Measurements from ENCODE around the gene DERL3.
"Not testable (repeated sequence)": the region's sequence is repeated elsewhere in the genome, so short reads cannot be mapped to it uniquely, and the experiment has no call there.

DERL3 gene

GRCh38 chr22:23860187-23860586 lies 21.4 kb upstream of the DERL3 start:
- not testable (repeated sequence) for H3K9me3 ChIP-seq (ENCODE audit: control insufficient read depth in 1 of 2, low read length in 2 of 2); H3K4me3 ChIP-seq (ENCODE audit: low read depth in 1 of 2, low read length in 2 of 2); H3K36me3 ChIP-seq (ENCODE audit: control insufficient read depth in 1 of 2, insufficient read depth in 2 of 2, low read length in 2 of 2); H3K27ac ChIP-seq (ENCODE audit: low read length); H3K27me3 ChIP-seq (ENCODE audit: low read depth, low read length)
- peaks cover 0 to 13% of the 10 kb centered on the region in 2 donors for H3K4me1 ChIP-seq (ENCODE audit: control insufficient read depth in 1 of 2, insufficient read depth in 2 of 2, low read length in 2 of 2)

- Histone ChIP-seq H3K9me3 (ENCODE audit: control insufficient read depth in 1 of 2, low read length in 2 of 2) (no peaks in the 10 kb centered on the region), H3K27me3 (ENCODE audit: low read depth, low read length) (no peaks in the 10 kb centered on the region), H3K4me1 (ENCODE audit: control insufficient read depth in 1 of 2, insufficient read depth in 2 of 2, low read length in 2 of 2) (peaks cover 0 to 13% of the 10 kb centered on the region in 2 donors), H3K4me3 (ENCODE audit: low read depth in 1 of 2, low read length in 2 of 2) (no peak overlapping the region), H3K27ac (ENCODE audit: low read length) (no peak overlapping the region), H3K36me3 (ENCODE audit: control insufficient read depth in 1 of 2, insufficient read depth in 2 of 2, low read length in 2 of 2) (peaks cover 0 to 10% of the 10 kb centered on the region in 2 donors)
Measured at GRCh38 chr22:23859201-23859600, 20.4 kb upstream of the DERL3 start.

GRCh38 chr22:23858484-23858815 lies 19.6 kb upstream of the DERL3 start:
- Histone ChIP-seq H3K4me1 (ENCODE audit: control insufficient read depth in 1 of 2, insufficient read depth in 2 of 2, low read length in 2 of 2) (peaks cover 0 to 13% of the 10 kb centered on the region in 2 donors), H3K27ac (ENCODE audit: low read length) (no peak overlapping the region), H3K9me3 (ENCODE audit: control insufficient read depth in 1 of 2, low read length in 2 of 2) (no peaks in the 10 kb centered on the region), H3K36me3 (ENCODE audit: control insufficient read depth in 1 of 2, insufficient read depth in 2 of 2, low read length in 2 of 2) (peaks cover 0 to 5% of the 10 kb centered on the region in 2 donors), H3K4me3 (ENCODE audit: low read depth in 1 of 2, low read length in 2 of 2) (peak overlapping the region; percentile 77 to 78), H3K27me3 (ENCODE audit: low read depth, low read length) (no peaks in the 10 kb centered on the region)

GRCh38 chr22:23857606-23858483 lies 19.0 kb upstream of the DERL3 start, which contains the start of gene SLC2A11:
Gene SLC2A11, plus strand, starts transcription at chr22:23857875. Its CDS starts 125 bp downstream, at chr22:23858000.
- Histone ChIP-seq H3K27ac (ENCODE audit: low read length) (peak within 1 kb of the TSS; percentile 76), H3K9me3 (ENCODE audit: control insufficient read depth in 1 of 2, low read length in 2 of 2) (no peaks in the 10 kb centered on the region), H3K36me3 (ENCODE audit: control insufficient read depth in 1 of 2, insufficient read depth in 2 of 2, low read length in 2 of 2) (peaks cover 0 to under 1% of the 10 kb centered on the region in 2 donors), H3K27me3 (ENCODE audit: low read depth, low read length) (no peaks in the 10 kb centered on the region), H3K4me3 (ENCODE audit: low read depth in 1 of 2, low read length in 2 of 2) (peak within 1 kb of the TSS; percentile 77 to 78), H3K4me1 (ENCODE audit: control insufficient read depth in 1 of 2, insufficient read depth in 2 of 2, low read length in 2 of 2) (peaks cover 0 to 13% of the 10 kb centered on the region in 2 donors)

GRCh38 chr22:23856721-23857605 lies 18.2 kb upstream of the DERL3 start:
- Histone ChIP-seq H3K27ac (ENCODE audit: low read length) (peak overlapping the region; percentile 76), H3K4me3 (ENCODE audit: low read depth in 1 of 2, low read length in 2 of 2) (peak overlapping the region; percentile 77 to 78), H3K4me1 (ENCODE audit: control insufficient read depth in 1 of 2, insufficient read depth in 2 of 2, low read length in 2 of 2) (peaks cover 0 to 13% of the 10 kb centered on the region in 2 donors), H3K36me3 (ENCODE audit: control insufficient read depth in 1 of 2, insufficient read depth in 2 of 2, low read length in 2 of 2) (no peaks in the 10 kb centered on the region), H3K27me3 (ENCODE audit: low read depth, low read length) (no peaks in the 10 kb centered on the region), H3K9me3 (ENCODE audit: control insufficient read depth in 1 of 2, low read length in 2 of 2) (no peaks in the 10 kb centered on the region)

- Histone ChIP-seq H3K27ac (ENCODE audit: low read length) (no peak overlapping the region), H3K4me1 (ENCODE audit: control insufficient read depth in 1 of 2, insufficient read depth in 2 of 2, low read length in 2 of 2) (peaks cover 0 to 2% of the 10 kb centered on the region in 2 donors), H3K4me3 (ENCODE audit: low read depth in 1 of 2, low read length in 2 of 2) (no peak overlapping the region)
Measured at GRCh38 chr22:23850136-23850611, 11.4 kb upstream of the DERL3 start.

GRCh38 chr22:23849009-23850006 lies 10.5 kb upstream of the DERL3 start:
- no peaks in the 10 kb centered on the region for H3K9me3 ChIP-seq (ENCODE audit: control insufficient read depth in 1 of 2, low read length in 2 of 2)
- H3K4me3 ChIP-seq (ENCODE audit: low read depth in 1 of 2, low read length in 2 of 2) = no peak overlapping the region
- H3K27ac ChIP-seq (ENCODE audit: low read length) = no peak overlapping the region
- peaks cover 0 to 10% of the 10 kb centered on the region in 2 donors for H3K4me1 ChIP-seq (ENCODE audit: control insufficient read depth in 1 of 2, insufficient read depth in 2 of 2, low read length in 2 of 2)
- H3K36me3 ChIP-seq (ENCODE audit: control insufficient read depth in 1 of 2, insufficient read depth in 2 of 2, low read length in 2 of 2) = no peaks in the 10 kb centered on the region
- H3K27me3 ChIP-seq (ENCODE audit: low read depth, low read length) = no peaks in the 10 kb centered on the region

More at GRCh38 chr22:23850136-23850611, 11.4 kb upstream of the DERL3 start:
- Histone ChIP-seq H3K9me3 (ENCODE audit: control insufficient read depth in 1 of 2, low read length in 2 of 2) (no peaks in the 10 kb centered on the region), H3K27me3 (ENCODE audit: low read depth, low read length) (no peaks in the 10 kb centered on the region), H3K36me3 (ENCODE audit: control insufficient read depth in 1 of 2, insufficient read depth in 2 of 2, low read length in 2 of 2) (no peaks in the 10 kb centered on the region)

GRCh38 chr22:23847991-23848864 lies 9.4 kb upstream of the DERL3 start:
- Histone ChIP-seq H3K4me3 (ENCODE audit: low read depth in 1 of 2, low read length in 2 of 2) (no peak overlapping the region), H3K4me1 (ENCODE audit: control insufficient read depth in 1 of 2, insufficient read depth in 2 of 2, low read length in 2 of 2) (peaks cover 0 to 10% of the 10 kb centered on the region in 2 donors), H3K9me3 (ENCODE audit: control insufficient read depth in 1 of 2, low read length in 2 of 2) (no peaks in the 10 kb centered on the region), H3K36me3 (ENCODE audit: control insufficient read depth in 1 of 2, insufficient read depth in 2 of 2, low read length in 2 of 2) (no peaks in the 10 kb centered on the region), H3K27ac (ENCODE audit: low read length) (no peak overlapping the region), H3K27me3 (ENCODE audit: low read depth, low read length) (no peaks in the 10 kb centered on the region)

GRCh38 chr22:23847310-23847920 lies 8.6 kb upstream of the DERL3 start:
- no peaks in the 10 kb centered on the region for H3K27me3 ChIP-seq (ENCODE audit: low read depth, low read length)
- no peaks in the 10 kb centered on the region for H3K36me3 ChIP-seq (ENCODE audit: control insufficient read depth in 1 of 2, insufficient read depth in 2 of 2, low read length in 2 of 2)
- no peak overlapping the region for H3K4me3 ChIP-seq (ENCODE audit: low read depth in 1 of 2, low read length in 2 of 2)
- no peaks in the 10 kb centered on the region for H3K9me3 ChIP-seq (ENCODE audit: control insufficient read depth in 1 of 2, low read length in 2 of 2)
- H3K4me1 ChIP-seq (ENCODE audit: control insufficient read depth in 1 of 2, insufficient read depth in 2 of 2, low read length in 2 of 2) = peaks cover 0 to 10% of the 10 kb centered on the region in 2 donors
- H3K27ac ChIP-seq (ENCODE audit: low read length) = no peak overlapping the region

Measured in muscle layer of duodenum (tissue), 2 donors.